NCI-H1694 treated with DMSO at 0.1 percent for 48 hours (cell line): ENCODE measurements around the gene TLNRD1.
"Not testable (repeated sequence)": the region's sequence is repeated elsewhere in the genome, so short reads cannot be mapped to it uniquely, and the experiment has no call there.

Experiments used
- DNase-seq: peaks from one replicate; lab custom pipeline; 2025; lab: John Stamatoyannopoulos, UW

TLNRD1 gene

GRCh38 chr15:81000624-81001151 is at the start of gene TLNRD1:
Gene TLNRD1, plus strand, starts transcription at chr15:81000923. Its CDS starts 1,349 bp downstream, at chr15:81002272.
- DNase-seq = peak; percentile 78

GRCh38 chr15:80951941-80952340 is 48.8 kb upstream of the TLNRD1 start:
- no peak for DNase-seq

GRCh38 chr15:80953001-80953952 is 47.4 kb upstream of the TLNRD1 start:
- no peak for DNase-seq

- no peak for DNase-seq
Measured at GRCh38 chr15:80953953-80954778, 46.6 kb upstream of the TLNRD1 start.

GRCh38 chr15:80955571-80956452 is 44.9 kb upstream of the TLNRD1 start:
- DNase-seq = not testable (repeated sequence)

GRCh38 chr15:80957556-80957955 is 43.2 kb upstream of the TLNRD1 start:
- DNase-seq = no peak

GRCh38 chr15:80957976-80958375 is 42.7 kb upstream of the TLNRD1 start:
- DNase-seq = no peak

GRCh38 chr15:80958818-80959495 is 41.8 kb upstream of the TLNRD1 start:
- no peak for DNase-seq

- DNase-seq = not testable (repeated sequence)
Measured at GRCh38 chr15:80965454-80965853, 35.3 kb upstream of the TLNRD1 start.

GRCh38 chr15:80966431-80967197 is 34.1 kb upstream of the TLNRD1 start:
- no peak for DNase-seq

GRCh38 chr15:80967451-80967850 is 33.3 kb upstream of the TLNRD1 start:
- no peak for DNase-seq

- DNase-seq = no peak
Measured at GRCh38 chr15:80967991-80968510, 32.7 kb upstream of the TLNRD1 start.

GRCh38 chr15:80969316-80969715 is 31.4 kb upstream of the TLNRD1 start:
- DNase-seq = no peak

- DNase-seq = peak; percentile 58
Measured at GRCh38 chr15:80970018-80970657, 30.6 kb upstream of the TLNRD1 start.

GRCh38 chr15:80970658-80971057 is 30.1 kb upstream of the TLNRD1 start:
- no peak for DNase-seq

GRCh38 chr15:80971143-80971542 is 29.6 kb upstream of the TLNRD1 start:
- no peak for DNase-seq

GRCh38 chr15:80972276-80972675 is 28.4 kb upstream of the TLNRD1 start:
- DNase-seq = no peak

GRCh38 chr15:80974914-80975313 is 25.8 kb upstream of the TLNRD1 start:
- DNase-seq = no peak

GRCh38 chr15:80976851-80977250 is 23.9 kb upstream of the TLNRD1 start:
- DNase-seq = no peak
